Left forelimb (tissue), 1 donor: ENCODE data around the gene RAPGEF2.
"Not testable (repeated sequence)": the region's sequence is repeated elsewhere in the genome, so short reads cannot be mapped to it uniquely, and the experiment has no call there.

Experiments used
- DNase-seq: peaks from one replicate; pipeline ENCODE4 v3.0.0-alpha.2; 2018; ENCODE audit warnings: low spot score

The RAPGEF2 gene

DNA sequence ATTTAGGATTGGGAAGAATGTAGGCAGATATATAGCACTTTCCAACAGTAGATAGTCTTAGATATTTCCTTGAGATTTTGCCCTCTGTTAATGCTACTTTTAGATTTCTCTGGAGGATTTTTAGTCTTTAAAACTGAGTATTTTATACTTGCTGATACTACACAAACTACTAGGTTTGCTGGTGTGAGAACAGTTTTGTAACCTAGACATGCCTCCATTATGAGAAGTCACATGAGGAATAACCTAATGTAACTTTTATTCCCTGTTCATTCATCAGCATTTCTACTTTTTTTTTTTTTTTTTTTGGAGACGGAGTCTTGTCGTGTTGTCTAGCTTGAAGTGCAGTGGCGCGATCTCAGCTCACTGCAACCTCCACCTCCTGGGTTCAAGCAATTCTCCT is 137.2 kb downstream of the RAPGEF2 start:
- DNase-seq: no peak

- no peak for DNase-seq
These were observed 137.8 kb downstream of the RAPGEF2 start for GRCh38 chr4:159240687-159241086.

DNA sequence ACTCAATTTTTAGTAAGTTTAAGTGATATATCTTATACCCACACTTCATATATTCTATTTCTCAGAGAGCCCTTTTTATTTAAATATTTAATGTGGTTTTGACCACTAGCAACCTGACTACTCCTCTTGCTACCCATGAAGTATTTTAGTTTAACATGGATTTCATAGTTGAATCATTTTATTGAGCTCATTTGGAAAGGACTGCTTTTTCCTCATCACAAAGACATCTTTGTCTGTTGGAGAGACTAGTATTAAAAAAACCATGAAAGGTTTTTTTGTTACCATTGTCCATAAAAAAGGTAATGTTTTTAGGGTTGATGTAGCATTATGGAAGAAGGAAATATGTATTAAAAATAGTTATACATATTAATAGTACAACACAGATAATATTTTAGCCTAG is 139.5 kb downstream of the RAPGEF2 start:
- no peak for DNase-seq

GRCh38 chr4:159248384-159249178 is 145.7 kb downstream of the RAPGEF2 start:
- DNase-seq: no peak

DNA sequence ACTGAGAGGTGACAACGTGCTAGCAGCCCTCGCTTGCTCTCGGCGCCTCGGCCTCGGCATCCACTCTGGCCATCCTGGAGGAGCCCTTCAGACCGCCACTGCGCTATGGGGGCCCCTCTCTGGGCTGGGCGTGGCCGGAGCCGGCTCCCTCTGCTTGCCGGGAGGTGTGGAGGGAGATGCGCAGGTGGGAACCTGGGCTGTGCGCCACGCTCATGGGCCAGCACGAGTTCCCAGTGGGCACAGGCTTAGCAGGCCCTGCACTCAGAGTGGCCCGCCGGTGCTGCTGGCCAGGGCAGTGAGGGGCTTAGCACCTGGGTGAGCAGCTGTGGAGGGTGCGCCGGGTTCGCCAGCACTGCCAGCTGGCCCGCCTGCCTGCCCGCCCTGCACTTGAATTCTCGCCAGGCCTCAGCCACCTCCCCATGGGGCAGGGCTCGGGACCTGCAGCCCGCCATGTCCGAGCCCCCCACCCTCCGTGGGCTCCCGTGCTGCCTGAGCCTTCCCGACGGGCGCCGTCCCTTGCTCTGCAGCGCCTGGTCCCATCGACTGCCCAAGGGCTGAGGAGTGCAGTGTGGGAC is 148.0 kb downstream of the RAPGEF2 start:
- DNase-seq: no peak

DNA sequence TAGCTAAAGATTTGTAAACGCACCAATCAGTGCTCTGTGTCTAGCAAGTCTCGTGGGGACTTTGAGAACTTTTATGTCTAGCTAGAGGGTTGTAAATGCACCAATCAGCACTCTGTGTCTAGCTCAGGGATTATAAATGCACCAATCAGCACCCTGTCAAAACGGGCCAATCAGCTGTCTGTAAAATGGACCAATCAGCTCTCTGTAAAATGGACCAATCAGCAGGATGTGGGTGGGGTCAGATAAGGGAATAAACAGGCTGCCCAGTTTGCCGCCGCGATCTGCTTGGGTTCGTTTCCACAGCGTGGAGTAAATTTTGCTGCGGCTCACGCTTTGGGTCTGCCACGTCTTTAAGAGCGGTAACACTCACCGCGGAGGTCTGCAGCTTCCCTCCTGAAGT is 148.7 kb downstream of the RAPGEF2 start:
- DNase-seq: not testable (repeated sequence)

GRCh38 chr4:159252491-159252890 is 149.6 kb downstream of the RAPGEF2 start:
- DNase-seq: no peak

DNA sequence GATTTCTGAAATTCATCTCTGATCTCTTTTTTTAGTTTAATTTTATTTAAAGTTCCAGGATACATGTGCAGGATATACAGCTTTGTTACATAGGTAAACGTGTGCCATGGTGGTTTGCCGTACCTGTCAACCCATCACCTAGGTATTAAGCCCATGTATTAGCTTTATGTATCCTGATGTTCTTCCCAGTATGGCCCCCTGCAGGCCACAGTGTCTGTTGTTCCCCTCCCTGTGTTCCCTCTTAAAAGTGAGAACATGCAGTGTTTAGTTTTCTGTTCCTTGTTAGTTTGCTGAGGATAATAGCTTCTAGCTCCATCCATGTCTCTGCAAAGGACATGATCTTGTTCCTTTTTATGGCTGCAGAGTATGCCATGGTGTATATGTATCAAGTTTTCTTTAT is 153.2 kb downstream of the RAPGEF2 start:
- no peak for DNase-seq

GRCh38 chr4:159258889-159259560 is 156.1 kb downstream of the RAPGEF2 start:
- no peak for DNase-seq

- no peak for DNase-seq
These were observed 161.2 kb downstream of the RAPGEF2 start for GRCh38 chr4:159264057-159264456.

DNA sequence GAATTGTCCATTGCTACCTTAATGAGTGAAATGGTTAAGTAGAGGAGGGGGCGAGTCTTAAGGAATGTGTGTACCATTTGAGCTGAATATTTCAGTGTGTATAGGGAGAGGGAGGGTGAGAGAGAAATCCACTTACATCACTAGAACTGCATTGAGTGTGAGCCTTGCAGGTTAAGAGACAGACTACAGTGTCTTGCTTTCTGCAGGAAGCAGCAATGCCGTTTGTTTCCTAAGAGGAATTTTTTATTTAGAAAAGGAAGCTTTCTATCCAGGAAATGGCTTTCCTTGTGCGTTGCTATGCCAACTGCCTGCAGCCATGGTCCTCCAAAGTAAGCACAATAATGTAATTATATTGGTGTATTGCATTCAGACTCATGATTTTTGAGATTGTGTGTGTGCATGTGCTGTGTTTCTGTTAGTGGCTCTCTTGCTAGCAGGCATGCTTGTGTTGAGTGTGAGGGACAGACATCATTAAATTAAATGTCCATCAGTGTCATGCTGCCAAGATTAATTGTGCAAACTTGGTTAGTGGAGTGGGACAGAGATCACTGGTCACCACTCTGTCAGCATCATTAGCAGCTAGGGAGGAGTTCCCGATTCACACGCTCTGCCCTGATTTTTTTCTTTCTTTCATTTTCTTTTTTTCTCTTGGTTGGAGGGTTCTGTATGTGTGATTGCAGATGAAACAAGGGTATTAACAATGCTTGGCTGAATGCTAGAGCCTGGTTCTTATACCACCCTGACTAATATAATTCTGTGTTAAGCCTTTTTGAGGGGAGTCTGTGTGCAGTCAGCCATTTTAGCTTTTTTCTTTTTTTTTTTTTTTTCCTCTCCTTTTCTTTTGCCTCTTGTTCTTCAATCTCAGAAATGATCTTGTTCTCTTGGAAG is 164.3 kb downstream of the RAPGEF2 start:
- DNase-seq: no peak

DNA sequence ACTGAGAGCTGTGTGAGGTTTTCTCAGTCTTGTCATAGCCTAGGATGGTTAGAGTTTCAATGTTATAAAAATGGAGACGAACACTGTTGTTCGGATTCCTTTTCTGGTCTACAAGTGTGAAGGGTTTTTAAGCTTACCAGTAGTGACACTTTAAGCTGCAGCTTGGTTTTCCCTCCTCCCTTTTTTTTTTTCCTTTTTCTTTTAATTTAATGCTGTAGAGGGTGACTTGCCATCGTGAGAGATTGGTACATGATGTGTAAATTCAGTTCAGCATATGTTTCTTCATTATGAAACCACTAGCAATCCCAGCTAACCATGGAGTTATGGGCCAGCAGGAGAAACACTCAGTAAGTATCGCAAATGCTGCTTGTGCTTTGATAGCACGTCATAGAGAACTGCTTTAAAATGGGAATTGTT is 165.0 kb downstream of the RAPGEF2 start:
- DNase-seq: no peak

DNA sequence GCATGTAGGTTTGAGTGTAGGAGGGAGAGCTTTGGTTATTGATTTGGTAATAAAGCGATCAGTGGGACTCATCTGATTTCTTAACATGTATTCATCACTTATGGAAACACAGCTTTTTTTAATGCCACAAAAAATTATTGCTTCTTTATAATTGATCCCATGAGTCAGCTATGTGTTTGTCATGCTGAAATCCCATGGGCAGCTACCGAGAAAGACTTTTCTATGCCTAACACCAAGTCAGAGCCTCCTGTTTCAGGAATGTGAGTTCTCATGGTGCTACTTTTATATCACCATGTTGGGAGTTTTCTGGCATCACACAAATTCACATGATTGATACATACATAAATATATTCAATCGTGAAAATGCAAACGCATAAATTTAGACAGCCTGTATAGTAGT is 165.7 kb downstream of the RAPGEF2 start:
- no peak for DNase-seq

- no peak for DNase-seq
These were observed 166.2 kb downstream of the RAPGEF2 start for GRCh38 chr4:159269116-159269515.

DNA sequence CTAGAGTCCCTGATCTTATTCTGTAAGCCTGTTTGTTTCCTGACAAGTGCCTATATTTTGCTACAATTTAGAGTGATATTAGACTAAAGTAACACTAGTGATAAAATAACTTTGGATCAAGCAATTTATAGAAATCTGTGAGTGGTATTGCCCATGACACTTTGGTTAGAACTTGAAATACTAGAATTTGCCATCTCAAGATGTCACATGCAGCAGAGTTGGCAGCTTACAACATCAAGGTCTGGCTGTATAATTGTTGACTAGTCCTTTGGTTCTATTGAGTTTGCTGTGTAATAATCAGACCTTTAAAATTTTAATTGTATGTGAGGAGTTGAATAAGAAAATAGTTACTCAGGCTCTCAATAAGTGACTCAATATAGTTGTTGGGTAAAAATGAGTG is 167.1 kb downstream of the RAPGEF2 start:
- DNase-seq: no peak

DNA sequence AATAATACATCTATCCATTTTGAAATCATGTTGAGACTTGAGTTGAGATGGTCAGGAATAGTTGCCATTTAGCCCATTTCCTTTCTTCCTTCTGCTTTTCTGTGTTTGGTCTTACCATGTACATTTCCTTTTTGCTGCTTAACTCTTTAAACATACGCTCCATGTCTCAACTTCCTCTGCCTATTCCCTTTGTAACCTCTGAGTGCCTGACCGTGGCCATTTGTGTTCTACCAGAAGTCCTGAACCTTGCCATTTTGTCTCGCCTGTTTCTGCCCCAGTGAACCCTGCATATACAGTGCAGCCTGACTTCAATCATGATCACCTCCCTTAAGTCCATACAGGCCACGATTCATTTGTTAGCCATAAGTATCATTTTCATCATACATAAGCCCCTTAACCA is 169.0 kb downstream of the RAPGEF2 start:
- no peak for DNase-seq

- no peak for DNase-seq
These were observed 169.6 kb downstream of the RAPGEF2 start for GRCh38 chr4:159272273-159273140.

GRCh38 chr4:159273141-159273438 is 170.2 kb downstream of the RAPGEF2 start:
- DNase-seq: no peak

GRCh38 chr4:159273841-159274240 is 171.0 kb downstream of the RAPGEF2 start:
- no peak for DNase-seq

GRCh38 chr4:159278399-159278798 is 175.5 kb downstream of the RAPGEF2 start:
- DNase-seq: no peak

GRCh38 chr4:159279084-159279483 is 176.2 kb downstream of the RAPGEF2 start:
- no peak for DNase-seq
